ENCODE measurements around the gene ATRIP. TPM values are rescaled to one million over a fixed set of nuclear protein-coding genes. Genes with fewer than 3 reads are reported as not detected.
"Not testable (repeated sequence)": the region's sequence is repeated elsewhere in the genome, so short reads cannot be mapped to it uniquely, and the experiment has no call there.

Gene ATRIP
- total RNA-seq, 4 donors from 2014 or later, result 5.3 to 11.5 (median 7.5) TPM

DNA sequence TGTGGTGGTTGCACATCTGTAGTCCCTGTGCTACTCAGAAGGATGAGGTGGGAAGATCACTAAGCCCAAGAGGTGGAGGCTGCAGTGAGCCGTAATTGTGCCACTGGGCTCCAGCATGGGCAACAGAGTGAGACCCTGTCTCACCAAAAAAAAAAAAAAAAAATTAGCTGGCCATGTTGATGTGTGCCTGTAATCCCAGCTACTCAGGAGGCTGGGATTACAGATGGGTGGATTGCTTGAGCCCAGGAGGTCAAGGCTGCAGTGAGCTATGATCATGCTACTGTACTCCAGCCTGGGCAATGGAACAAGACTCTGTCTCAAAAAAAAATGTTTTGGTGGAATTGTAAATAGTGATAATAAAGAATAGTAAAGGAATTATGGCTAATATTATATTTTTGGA, 9.9 kb downstream of the ATRIP start:
- H3K27me3 ChIP-seq, result no peaks in the 10 kb centered on the region
- H3K4me1 ChIP-seq, result no peaks in the 10 kb centered on the region
- H3K36me3 ChIP-seq, result no peaks in the 10 kb centered on the region
- no peak overlapping the region for H3K27ac ChIP-seq
- H3K9me3 ChIP-seq, result no peaks in the 10 kb centered on the region
- no peak for DNase-seq
- H3K4me3 ChIP-seq, result no peak overlapping the region
- no peak for TF ChIP-seq POLR2A (IDR thresholded peaks at IDR 0.05)
- TF ChIP-seq, protein P1, sequence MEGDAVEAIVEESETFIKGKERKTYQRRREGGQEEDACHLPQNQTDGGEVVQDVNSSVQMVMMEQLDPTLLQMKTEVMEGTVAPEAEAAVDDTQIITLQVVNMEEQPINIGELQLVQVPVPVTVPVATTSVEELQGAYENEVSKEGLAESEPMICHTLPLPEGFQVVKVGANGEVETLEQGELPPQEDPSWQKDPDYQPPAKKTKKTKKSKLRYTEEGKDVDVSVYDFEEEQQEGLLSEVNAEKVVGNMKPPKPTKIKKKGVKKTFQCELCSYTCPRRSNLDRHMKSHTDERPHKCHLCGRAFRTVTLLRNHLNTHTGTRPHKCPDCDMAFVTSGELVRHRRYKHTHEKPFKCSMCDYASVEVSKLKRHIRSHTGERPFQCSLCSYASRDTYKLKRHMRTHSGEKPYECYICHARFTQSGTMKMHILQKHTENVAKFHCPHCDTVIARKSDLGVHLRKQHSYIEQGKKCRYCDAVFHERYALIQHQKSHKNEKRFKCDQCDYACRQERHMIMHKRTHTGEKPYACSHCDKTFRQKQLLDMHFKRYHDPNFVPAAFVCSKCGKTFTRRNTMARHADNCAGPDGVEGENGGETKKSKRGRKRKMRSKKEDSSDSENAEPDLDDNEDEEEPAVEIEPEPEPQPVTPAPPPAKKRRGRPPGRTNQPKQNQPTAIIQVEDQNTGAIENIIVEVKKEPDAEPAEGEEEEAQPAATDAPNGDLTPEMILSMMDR (IDR thresholded peaks at IDR 0.05), result no peak
- intact Hi-C loops (cut with DNase I; ENCODE audit: low total_unique reads), result no loop called here

DNA sequence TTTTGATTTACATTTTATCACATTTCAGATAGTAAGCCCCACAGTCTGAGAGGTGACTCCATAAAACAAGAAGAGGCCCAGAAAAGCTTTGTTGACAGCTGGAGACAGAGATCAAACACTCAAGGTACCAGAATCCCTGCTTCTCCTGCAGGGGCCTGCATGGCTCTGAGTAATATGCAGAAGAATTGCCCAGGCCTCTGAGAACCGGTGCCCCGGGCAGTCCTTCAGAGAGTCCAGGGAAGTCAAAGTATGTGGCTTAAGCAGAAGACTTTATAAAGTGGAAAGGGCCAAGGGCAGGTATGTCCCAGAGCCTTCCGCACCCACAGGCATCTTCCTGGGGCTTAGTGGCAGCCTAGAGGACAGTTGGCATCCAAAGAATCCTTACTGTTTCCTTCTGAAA, 12.8 kb downstream of the ATRIP start:
- TF ChIP-seq, protein P1 (IDR thresholded peaks at IDR 0.05), result no peak
- TF ChIP-seq POLR2A (IDR thresholded peaks at IDR 0.05), result no peak
- Histone ChIP-seq H3K27ac (no peak overlapping the region), H3K4me1 (no peaks in the 10 kb centered on the region), H3K4me3 (no peak overlapping the region), H3K9me3 (no peaks in the 10 kb centered on the region), H3K27me3 (no peaks in the 10 kb centered on the region), H3K36me3 (no peaks in the 10 kb centered on the region)
- no peak for DNase-seq
- intact Hi-C loops (cut with DNase I; ENCODE audit: low total_unique reads), result no loop called here

DNA sequence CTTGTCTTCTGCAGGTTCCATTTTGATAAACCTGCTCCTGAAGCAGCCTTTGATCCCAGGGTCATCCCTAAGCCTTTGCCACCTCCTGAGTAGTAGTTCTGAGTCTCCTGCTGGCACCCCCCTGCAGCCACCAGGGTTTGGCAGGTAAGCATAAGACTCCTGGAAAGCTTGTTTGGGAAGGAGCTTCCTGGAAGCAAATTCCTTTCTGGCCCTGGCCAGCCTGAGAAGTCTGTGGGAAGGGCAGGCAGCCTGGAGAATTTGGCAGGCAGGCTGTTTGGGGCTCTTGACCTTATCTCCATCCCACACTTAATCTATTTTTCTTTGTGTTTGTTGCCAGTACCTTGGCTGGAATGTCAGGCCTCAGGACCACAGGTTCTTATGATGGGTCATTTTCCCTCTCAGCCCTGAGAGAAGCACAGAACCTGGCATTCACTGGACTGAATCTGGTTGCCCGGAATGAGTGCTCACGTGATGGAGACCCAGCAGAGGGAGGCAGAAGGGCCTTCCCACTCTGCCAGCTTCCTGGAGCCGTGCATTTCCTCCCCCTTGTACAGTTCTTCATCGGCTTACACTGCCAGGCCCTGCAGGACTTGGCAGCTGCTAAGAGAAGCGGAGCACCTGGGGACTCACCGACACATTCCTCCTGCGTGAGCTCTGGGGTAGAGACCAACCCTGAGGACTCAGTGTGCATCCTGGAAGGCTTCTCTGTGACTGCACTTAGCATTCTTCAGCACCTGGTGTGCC, 13.4 kb downstream of the ATRIP start:
- no peak for DNase-seq
- TF ChIP-seq POLR2A (IDR thresholded peaks at IDR 0.05), result no peak
- TF ChIP-seq, protein P1 (IDR thresholded peaks at IDR 0.05), result no peak
- Histone ChIP-seq H3K27ac (no peak overlapping the region), H3K36me3 (no peaks in the 10 kb centered on the region), H3K9me3 (no peaks in the 10 kb centered on the region), H3K4me3 (no peak overlapping the region), H3K4me1 (peaks cover 0 to 2% of the 10 kb centered on the region in 2 donors), H3K27me3 (no peaks in the 10 kb centered on the region)
- intact Hi-C loops (cut with DNase I; ENCODE audit: low total_unique reads), result no loop called here

DNA sequence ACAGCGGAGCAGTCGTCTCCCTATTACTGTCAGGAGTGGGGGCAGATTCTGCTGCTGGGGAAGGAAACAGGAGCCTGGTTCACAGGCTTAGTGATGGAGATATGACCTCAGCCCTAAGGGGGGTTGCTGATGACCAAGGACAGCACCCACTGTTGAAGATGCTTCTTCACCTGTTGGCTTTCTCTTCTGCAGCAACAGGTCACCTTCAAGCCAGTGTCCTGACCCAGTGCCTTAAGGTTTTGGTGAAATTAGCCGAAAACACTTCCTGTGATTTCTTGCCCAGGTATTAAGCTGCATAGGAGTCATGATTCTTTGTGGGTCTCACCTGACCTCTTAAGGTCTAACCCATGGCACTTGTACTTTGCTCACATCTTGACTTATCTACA, 14.0 kb downstream of the ATRIP start:
- Histone ChIP-seq H3K4me3 (no peak overlapping the region), H3K27me3 (no peaks in the 10 kb centered on the region), H3K9me3 (no peaks in the 10 kb centered on the region), H3K4me1 (peaks cover 0 to 3% of the 10 kb centered on the region in 2 donors), H3K36me3 (no peaks in the 10 kb centered on the region), H3K27ac (no peak overlapping the region)
- DNase-seq, result no peak
- TF ChIP-seq, protein P1 (IDR thresholded peaks at IDR 0.05), result no peak
- TF ChIP-seq POLR2A (IDR thresholded peaks at IDR 0.05), result no peak
- intact Hi-C loops (cut with DNase I; ENCODE audit: low total_unique reads), result no loop called here

DNA sequence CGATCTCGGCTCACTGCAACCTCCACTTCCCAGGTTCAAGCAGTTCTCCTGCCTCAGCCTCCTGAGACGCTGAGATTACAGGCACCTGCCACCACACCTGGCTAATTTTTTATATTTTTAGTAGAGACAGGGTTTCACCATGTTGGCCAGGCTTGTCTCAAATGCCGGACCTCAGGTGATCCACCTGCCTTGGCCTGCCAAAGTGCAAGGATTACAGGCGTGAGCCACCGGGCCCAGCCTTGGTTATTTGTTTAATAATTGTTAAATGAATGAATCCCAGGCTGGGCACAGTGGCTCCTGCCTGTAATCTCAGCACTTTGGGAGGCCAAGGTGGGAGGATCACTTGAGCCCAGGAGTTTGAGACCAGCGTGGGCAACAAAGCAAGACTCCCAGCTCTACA, 15.2 kb downstream of the ATRIP start:
- DNase-seq; H3K4me1 ChIP-seq; H3K36me3 ChIP-seq; H3K27ac ChIP-seq; H3K4me3 ChIP-seq; H3K27me3 ChIP-seq; H3K9me3 ChIP-seq; intact Hi-C loops (cut with DNase I; ENCODE audit: low total_unique reads): not testable (repeated sequence)

All from uterus (tissue), 4 donors.